Small intestine (tissue), 7 donors: ENCODE data around the gene KCNIP1. TPM values are rescaled to one million over a fixed set of nuclear protein-coding genes. Genes with fewer than 3 reads are reported as not detected.
"Not testable (repeated sequence)": the region's sequence is repeated elsewhere in the genome, so short reads cannot be mapped to it uniquely, and the experiment has no call there.

Source experiments
- DNase-seq, 2 donors: peaks; one replicate each; pipeline versions ENCODE4 v3.0.0 to v3.0.0-alpha.2; 2013
- FAIRE-seq: peaks from 2 replicates; lab custom pipeline; 2012; peaks lifted over from hg19 to GRCh38; lab: Jason Lieb, UNC
- H3K27ac ChIP-seq, 3 donors: one replicate each; pipeline ENCODE4 v1.5.1; 2013; ENCODE audit warnings: low read length in 2 of 3, mild to moderate bottlenecking in 2 of 3, control low read depth in 1 of 3, inconsistent platforms in 1 of 3, low read depth in 1 of 3, moderate library complexity in 1 of 3
- H3K27me3 ChIP-seq, 3 donors: one replicate each; pipeline ENCODE4 v1.6.1; 2013; ENCODE audit warnings: low read length in 3 of 3, inconsistent platforms in 1 of 3; ENCODE audit not compliant: control insufficient read depth in 3 of 3, insufficient read depth in 3 of 3
- H3K36me3 ChIP-seq, 3 donors: one replicate each; pipeline ENCODE4 v1.6.1; 2013; ENCODE audit warnings: low read length in 3 of 3, inconsistent platforms in 1 of 3, low read depth in 1 of 3, mild to moderate bottlenecking in 1 of 3, moderate library complexity in 1 of 3; ENCODE audit not compliant: control insufficient read depth in 3 of 3, insufficient read depth in 2 of 3
- H3K4me1 ChIP-seq, 3 donors: one replicate each; pipeline ENCODE4 v1.6.1; 2013; ENCODE audit warnings: low read length in 2 of 3, inconsistent platforms in 1 of 3, low read depth in 1 of 3, mild to moderate bottlenecking in 1 of 3, moderate library complexity in 1 of 3; ENCODE audit not compliant: control insufficient read depth in 3 of 3, insufficient read depth in 2 of 3
- H3K4me3 ChIP-seq, 3 donors: one replicate each; pipeline ENCODE4 v1.5.1; 2013; ENCODE audit warnings: low read length in 3 of 3, control low read depth in 1 of 3, inconsistent platforms in 1 of 3, low read depth in 1 of 3, mild to moderate bottlenecking in 1 of 3, moderate library complexity in 1 of 3
- H3K9me3 ChIP-seq, 2 donors: one replicate each; pipeline ENCODE4 v1.6.1; 2013; ENCODE audit warnings: low read depth in 1 of 2, low read length in 1 of 2; ENCODE audit not compliant: control insufficient read depth in 2 of 2, insufficient read depth in 1 of 2
- WGBS, 3 donors: extraction: QIAGEN DNeasy Blood & Tissue Kit; methylation state at CpG; one replicate each; pipeline ENCODE4 v1.1.7; 2013; 5-methylcytosine and 5-hydroxymethylcytosine counted together
- polyA plus RNA-seq, 4 donors: library from polyadenylated mRNA; stranded (reverse) in 3 of 4; unstranded in 1 of 4; fragments of 200-250 nt in 3 of 4; fragments of 120-200 nt in 1 of 4; gene quantifications; one replicate each; pipeline versions ENCODE4 v1.2.1 to v1.2.3, GENCODE V29; 2013
- donor health status: healthy with polysubstance abuse.
- donor health status: control.
- donor health status: control.
- donor health status: Bipolar disorder and iron deficiency.
- donor health status: healthy.

KCNIP1 gene
- polyA plus RNA-seq, 4 donors: 0.21 to 1.0 TPM; not detected in 2

- Histone ChIP-seq H3K9me3 (no peaks in the 10 kb centered on the region), H3K27me3 (peaks cover 0 to 4% (median 3%) of the 10 kb centered on the region in 3 donors), H3K4me3 (no peak overlapping the region), H3K36me3 (no peaks in the 10 kb centered on the region), H3K4me1 (peaks cover 1 to 30% (median 4%) of the 10 kb centered on the region in 3 donors), H3K27ac (no peak overlapping the region)
- FAIRE-seq (no peak), DNase-seq (no peak)
- 68 to 91% (median 79%) methylated on average over 12 to 13 of the region's 13 CpGs for WGBS, 3 donors
Measured at GRCh38 chr5:170748951-170749471, 245.2 kb downstream of the KCNIP1 start.

GRCh38 chr5:170749911-170750431 lies 246.2 kb downstream of the KCNIP1 start:
- peaks cover 1 to 25% (median 4%) of the 10 kb centered on the region in 3 donors for H3K4me1 ChIP-seq
- H3K27me3 ChIP-seq: peaks cover 0 to 3% (median 2%) of the 10 kb centered on the region in 3 donors
- H3K36me3 ChIP-seq: no peaks in the 10 kb centered on the region
- no peaks in the 10 kb centered on the region for H3K9me3 ChIP-seq
- FAIRE-seq (no peak), DNase-seq (peak in 1 of 2 donors; percentile 70)
- H3K4me3 ChIP-seq: no peak overlapping the region
- peak overlapping the region in 1 of 3 donors; percentile 37 for H3K27ac ChIP-seq
- 18 to 57% (median 33%) methylated on average over 7 of the region's 7 CpGs for WGBS, 3 donors

GRCh38 chr5:170750791-170751190 lies 247.0 kb downstream of the KCNIP1 start:
- WGBS, 3 donors: 70 to 78% (median 70%) methylated on average over 6 of the region's 6 CpGs
- peaks cover 3 to 17% (median 4%) of the 10 kb centered on the region in 3 donors for H3K4me1 ChIP-seq
- H3K4me3 ChIP-seq: no peak overlapping the region
- no peak overlapping the region for H3K27ac ChIP-seq
- no peak for FAIRE-seq
- H3K27me3 ChIP-seq: peaks cover 0 to 3% (median 0%) of the 10 kb centered on the region in 3 donors
- DNase-seq: no peak
- no peaks in the 10 kb centered on the region for H3K36me3 ChIP-seq
- H3K9me3 ChIP-seq: no peaks in the 10 kb centered on the region

GRCh38 chr5:170751631-170752030 lies 247.8 kb downstream of the KCNIP1 start:
- H3K4me3 ChIP-seq: no peak overlapping the region
- H3K27ac ChIP-seq: no peak overlapping the region
- no peaks in the 10 kb centered on the region for H3K9me3 ChIP-seq
- H3K36me3 ChIP-seq: no peaks in the 10 kb centered on the region
- peaks cover 4 to 18% (median 6%) of the 10 kb centered on the region in 3 donors for H3K4me1 ChIP-seq
- FAIRE-seq (no peak), DNase-seq (no peak)
- 48 to 70% (median 59%) methylated on average over 11 of the region's 11 CpGs for WGBS, 3 donors
- H3K27me3 ChIP-seq: peaks cover 0 to 3% (median 0%) of the 10 kb centered on the region in 3 donors

GRCh38 chr5:170752257-170753215 lies 248.7 kb downstream of the KCNIP1 start:
- peaks cover 0 to 3% (median 0%) of the 10 kb centered on the region in 3 donors for H3K27me3 ChIP-seq
- no peaks in the 10 kb centered on the region for H3K36me3 ChIP-seq
- DNase-seq (peak in 1 of 2 donors; percentile 35), FAIRE-seq (no peak)
- no peaks in the 10 kb centered on the region for H3K9me3 ChIP-seq
- peaks cover 4 to 26% (median 6%) of the 10 kb centered on the region in 3 donors for H3K4me1 ChIP-seq
- H3K4me3 ChIP-seq: no peak overlapping the region
- H3K27ac ChIP-seq: no peak overlapping the region
- 17 to 40% (median 38%) methylated on average over 10 of the region's 10 CpGs for WGBS, 3 donors

- Histone ChIP-seq H3K4me3 (no peak overlapping the region), H3K9me3 (no peaks in the 10 kb centered on the region), H3K36me3 (no peaks in the 10 kb centered on the region), H3K27ac (no peak overlapping the region), H3K4me1 (peaks cover 4 to 34% (median 6%) of the 10 kb centered on the region in 3 donors), H3K27me3 (peaks cover 0 to 3% (median 0%) of the 10 kb centered on the region in 3 donors)
- DNase-seq (no peak), FAIRE-seq (no peak)
Measured at GRCh38 chr5:170753311-170753710, 249.5 kb downstream of the KCNIP1 start.

- FAIRE-seq, H3K27me3 ChIP-seq, H3K27ac ChIP-seq, H3K9me3 ChIP-seq, H3K4me3 ChIP-seq, H3K36me3 ChIP-seq, DNase-seq: not testable (repeated sequence)
- peaks cover 6 to 37% (median 11%) of the 10 kb centered on the region in 3 donors for H3K4me1 ChIP-seq
- 84 to 98% (median 86%) methylated on average over 2 of the region's 2 CpGs for WGBS, 3 donors
Measured at GRCh38 chr5:170754508-170754907, 250.7 kb downstream of the KCNIP1 start.
